ENCODE measurements around the gene DIO3.

GRCh38 chr14:101520621-101521472 is 40.4 kb upstream of the DIO3 start:
- TF ChIP-seq CTCF (conservative IDR thresholded peaks at IDR 0.05; ENCODE audit: low read depth, low read length) (no peak), EZH2 (IDR thresholded peaks at IDR 0.05; ENCODE audit: borderline replicate concordance, low read depth, low read length, poor library complexity, severe bottlenecking) (no peak)
